Activated T-cell treated with anti-CD3 and anti-CD28 coated beads for 4 hours (primary cell): Measurements from ENCODE around the gene TSPAN13.
A peak's percentile ranks its signal among the peaks of the same experiment; 100 is the strongest.

Experiments used
- DNase-seq: peaks from one replicate; pipeline ENCODE4 v3.0.0-alpha.2; 2020

Gene TSPAN13

DNA sequence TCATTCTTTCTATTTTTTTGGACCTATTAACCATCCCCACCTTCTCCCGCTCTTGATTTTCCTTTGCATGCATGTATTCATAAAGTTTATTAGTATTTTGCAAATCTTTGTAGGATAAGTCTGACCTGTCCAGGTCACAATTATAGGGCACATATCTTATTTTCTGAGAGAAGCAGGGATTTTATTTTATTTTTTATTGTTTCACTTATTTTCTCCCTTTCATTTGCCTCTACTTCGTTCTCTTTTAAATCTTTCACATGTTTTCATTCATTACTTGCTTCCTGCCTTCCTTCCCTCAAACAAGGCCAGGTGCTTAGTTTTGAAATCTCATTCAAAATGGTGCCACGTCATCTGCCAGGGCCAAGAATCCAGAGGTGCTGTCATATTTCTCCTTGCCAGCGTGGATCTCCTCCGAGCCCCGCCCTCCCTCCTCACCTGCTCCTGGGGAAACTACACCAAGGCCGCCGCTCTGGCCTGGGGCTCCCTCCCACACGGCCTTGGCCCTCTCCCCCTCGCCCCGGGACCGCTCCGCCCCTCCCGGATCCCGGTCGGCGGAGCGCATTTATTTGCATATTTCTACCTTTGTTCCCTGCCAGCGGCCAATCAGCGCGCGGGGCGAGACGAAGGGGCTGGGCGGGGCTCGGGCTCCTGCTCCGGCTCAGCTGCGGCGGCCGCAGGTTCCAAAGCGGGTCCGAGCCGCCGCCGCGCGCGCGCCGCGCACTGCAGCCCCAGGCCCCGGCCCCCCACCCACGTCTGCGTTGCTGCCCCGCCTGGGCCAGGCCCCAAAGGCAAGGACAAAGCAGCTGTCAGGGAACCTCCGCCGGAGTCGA lies at the start of gene TSPAN13:
TSPAN13 (plus strand) TSS at position 654 of the 830 bp plus-strand sequence. CDS start 213 bp downstream, outside the sequence.
- peak; percentile 14 for DNase-seq

- DNase-seq = no peak
Observed at GRCh38 chr7:16708511-16708910, 45.0 kb upstream of the TSPAN13 start.

GRCh38 chr7:16708980-16709379 lies 44.6 kb upstream of the TSPAN13 start:
- DNase-seq = no peak

- no peak for DNase-seq
Observed at GRCh38 chr7:16710651-16711050, 42.9 kb upstream of the TSPAN13 start.

DNA sequence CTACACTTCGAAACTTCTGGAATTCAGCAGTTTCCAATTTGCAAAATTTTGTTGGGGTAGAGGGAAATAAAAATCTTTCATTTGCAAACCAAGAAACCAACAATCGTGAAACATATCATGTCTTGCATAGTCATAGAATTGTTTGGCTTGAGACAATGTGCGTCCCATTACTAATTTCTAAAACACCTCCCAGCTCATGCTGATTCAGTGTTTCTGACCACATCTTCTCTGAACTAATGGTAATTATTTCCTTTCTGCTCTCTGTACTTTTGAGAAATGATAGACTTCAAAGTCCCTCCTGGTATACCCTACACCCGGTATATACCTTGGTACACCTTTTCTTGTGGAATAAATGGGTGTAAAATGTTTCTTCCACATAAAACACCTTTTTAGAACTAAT lies 41.8 kb upstream of the TSPAN13 start:
- DNase-seq = no peak

GRCh38 chr7:16712916-16713315 lies 40.6 kb upstream of the TSPAN13 start:
- DNase-seq = no peak

DNA sequence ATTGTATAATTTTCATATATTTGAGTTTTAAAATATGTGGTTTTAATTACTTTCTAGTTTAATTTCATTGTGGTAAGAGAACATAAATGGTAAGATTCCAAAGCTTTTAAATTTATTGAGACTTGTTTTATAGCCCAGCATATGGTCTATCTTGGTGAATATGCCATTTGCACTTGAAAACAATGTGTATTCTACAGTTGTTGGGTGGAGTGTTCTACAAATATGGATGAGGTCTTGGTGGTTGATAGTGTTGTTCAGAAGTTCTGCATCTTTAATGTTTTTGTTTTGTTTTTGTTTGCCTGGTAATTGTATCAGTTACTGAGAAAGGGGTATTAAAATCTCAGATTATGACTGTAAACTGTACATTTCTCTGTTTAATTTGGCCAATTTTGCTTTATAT lies 37.6 kb upstream of the TSPAN13 start:
- DNase-seq = no peak

GRCh38 chr7:16718111-16718656 lies 35.4 kb upstream of the TSPAN13 start:
- no peak for DNase-seq

- DNase-seq = no peak
Observed at GRCh38 chr7:16719699-16720098, 33.9 kb upstream of the TSPAN13 start.

- no peak for DNase-seq
Observed at GRCh38 chr7:16721541-16721940, 32.0 kb upstream of the TSPAN13 start.

DNA sequence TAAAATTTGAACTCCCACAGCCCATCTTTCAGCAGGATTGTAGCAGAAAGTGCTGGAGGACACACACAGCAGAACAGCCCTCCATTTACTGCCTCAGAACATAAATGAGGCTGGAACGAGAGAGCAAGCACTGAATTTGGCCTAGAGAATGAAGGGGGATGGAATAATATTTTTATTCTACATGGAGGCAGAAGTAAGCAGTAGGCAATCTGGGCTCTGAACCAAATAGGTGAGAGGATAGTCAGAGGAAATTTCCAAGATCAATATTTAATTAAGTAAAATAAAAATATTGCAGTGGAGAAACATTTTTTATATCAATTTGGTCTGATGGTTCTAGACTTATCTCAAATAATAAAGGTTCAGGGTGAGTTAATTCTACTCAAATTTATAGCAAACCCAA lies 29.2 kb upstream of the TSPAN13 start:
- no peak for DNase-seq

DNA sequence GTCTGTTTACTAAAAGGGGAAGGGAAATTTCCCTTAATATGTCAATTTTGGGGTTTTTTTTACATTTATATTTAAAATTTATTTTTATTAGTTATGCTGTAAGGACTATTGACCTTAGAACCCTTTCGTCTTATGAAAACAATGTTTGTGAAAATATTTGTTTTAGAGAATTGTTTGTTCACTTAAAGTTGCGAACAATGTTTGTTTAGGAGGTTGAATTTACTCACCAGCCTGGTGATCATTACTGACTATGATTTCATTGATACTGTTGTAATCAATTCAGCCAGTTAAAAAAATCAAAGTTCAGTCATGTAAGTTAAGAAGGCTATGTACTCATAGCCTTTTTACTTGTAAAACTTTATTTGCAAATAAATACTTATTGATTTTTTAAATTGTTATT lies 27.4 kb upstream of the TSPAN13 start:
- no peak for DNase-seq

GRCh38 chr7:16727736-16728135 lies 25.8 kb upstream of the TSPAN13 start:
- DNase-seq = no peak

GRCh38 chr7:16728811-16729210 lies 24.7 kb upstream of the TSPAN13 start:
- DNase-seq = no peak

DNA sequence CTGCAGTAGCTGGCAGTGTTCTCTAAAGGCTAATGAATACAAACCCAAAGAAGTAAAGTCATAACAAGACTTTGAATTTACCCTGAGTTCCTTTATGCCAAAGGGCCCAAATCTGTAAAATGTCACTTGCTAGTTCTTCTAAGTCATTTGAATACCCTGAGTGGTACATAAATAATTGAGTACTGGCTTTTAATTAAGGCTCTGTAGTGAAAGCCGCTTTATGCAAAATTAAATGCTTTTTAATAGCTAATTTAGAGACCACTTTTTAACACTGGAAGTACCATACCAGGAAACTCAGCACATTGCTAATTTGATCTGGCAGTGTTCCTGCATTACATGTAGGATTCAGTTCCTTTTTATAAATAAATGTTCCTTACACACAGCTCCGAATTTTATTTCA lies 24.0 kb upstream of the TSPAN13 start:
- no peak for DNase-seq

DNA sequence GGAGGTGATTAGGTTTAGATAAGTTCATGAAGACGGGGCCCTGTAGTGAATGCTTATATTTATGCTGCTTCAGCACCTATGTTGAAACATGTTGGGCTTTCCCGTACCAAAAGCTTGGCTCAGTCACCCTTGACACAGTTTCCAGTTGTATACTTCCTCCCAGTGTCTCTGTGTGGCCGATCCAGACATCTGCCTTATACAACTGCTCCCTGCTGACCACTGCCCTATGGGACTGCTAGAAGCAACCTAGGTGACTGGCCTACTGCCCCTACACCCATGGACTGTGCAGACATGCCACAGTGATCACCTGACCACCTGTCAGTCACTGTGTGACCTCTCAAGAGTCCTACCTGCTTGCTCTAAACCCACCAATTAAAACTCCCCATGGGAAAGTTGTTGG lies 22.6 kb upstream of the TSPAN13 start:
- DNase-seq = no peak

- DNase-seq = no peak
Observed at GRCh38 chr7:16732828-16733227, 20.7 kb upstream of the TSPAN13 start.

DNA sequence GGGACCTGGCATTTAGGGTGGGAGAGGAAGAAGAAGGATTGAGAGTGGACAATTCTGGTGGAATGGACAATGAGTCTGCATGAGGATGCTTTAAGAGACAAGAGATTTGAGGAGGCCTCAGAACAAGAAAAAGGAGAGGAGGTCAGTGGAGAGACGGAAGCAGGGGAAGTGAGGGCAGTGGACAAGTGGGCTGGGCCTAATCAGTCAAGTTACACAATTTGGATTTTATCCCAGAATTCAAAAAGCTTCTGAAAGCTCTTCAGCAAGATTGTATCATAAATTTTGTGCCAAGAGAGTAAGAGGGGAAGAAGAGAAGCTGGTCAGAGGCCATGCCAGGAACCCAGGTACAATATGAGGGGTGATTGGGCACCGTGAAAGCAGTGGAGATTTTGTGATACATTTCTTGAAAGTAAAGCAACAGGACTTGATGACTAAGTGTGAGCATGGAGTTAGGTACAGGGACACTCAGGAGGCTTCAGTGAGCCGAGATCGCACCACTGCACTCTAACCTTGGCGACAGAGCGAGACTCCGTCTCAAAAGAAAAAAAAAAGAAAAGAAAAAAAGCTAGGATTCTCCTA lies 19.3 kb upstream of the TSPAN13 start:
- no peak for DNase-seq

DNA sequence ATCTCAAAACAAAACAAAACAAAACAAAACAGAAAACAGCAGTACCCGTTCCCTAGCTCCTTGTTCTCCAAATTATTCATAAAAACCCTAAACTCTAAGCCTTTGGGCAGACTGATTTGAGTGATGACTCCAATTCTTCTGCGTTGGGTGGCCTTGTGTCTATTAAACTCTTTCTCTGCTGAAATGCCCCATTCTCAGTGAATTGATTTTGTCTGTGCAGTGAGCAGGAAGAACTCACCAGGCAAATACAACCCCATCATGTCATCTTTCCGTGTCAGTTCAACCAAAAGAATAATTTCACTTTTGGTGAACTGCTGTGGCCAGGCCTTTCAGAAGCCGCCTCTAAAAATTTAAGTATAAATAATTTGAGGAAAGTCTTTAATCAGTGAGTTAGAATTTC lies 18.5 kb upstream of the TSPAN13 start:
- no peak for DNase-seq

DNA sequence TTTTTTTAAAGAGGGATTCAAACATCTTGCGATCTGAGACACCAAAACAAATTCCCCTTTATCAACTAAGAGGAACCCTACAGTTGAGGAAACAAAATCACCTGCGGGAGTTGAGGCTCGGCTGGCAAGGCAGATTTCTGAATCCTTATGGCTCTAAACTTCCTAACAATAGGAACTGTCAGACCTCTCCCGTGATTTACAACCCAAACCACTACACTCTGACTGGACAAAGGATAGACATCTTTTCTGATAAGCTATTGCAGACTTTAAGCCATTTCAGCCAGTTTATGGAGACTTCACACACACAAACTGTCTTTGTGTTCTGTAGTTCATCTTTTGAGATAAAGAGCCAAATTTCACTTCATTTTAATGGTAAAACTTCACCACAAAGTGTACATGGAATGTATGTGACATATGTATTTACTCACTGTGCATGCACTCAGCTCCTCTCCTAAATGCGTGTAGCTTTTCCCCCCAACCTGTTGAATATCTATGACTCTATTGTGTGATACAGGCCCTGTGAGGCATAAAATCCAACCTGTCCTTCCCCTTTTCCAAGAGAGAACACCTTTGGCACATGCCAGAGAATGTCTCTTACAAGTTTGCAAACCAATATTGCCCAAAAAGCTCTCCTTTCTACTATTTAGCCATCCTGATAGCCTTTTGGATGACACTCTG lies 15.4 kb upstream of the TSPAN13 start:
- no peak for DNase-seq

GRCh38 chr7:16739863-16740622 lies 13.5 kb upstream of the TSPAN13 start:
- no peak for DNase-seq

DNA sequence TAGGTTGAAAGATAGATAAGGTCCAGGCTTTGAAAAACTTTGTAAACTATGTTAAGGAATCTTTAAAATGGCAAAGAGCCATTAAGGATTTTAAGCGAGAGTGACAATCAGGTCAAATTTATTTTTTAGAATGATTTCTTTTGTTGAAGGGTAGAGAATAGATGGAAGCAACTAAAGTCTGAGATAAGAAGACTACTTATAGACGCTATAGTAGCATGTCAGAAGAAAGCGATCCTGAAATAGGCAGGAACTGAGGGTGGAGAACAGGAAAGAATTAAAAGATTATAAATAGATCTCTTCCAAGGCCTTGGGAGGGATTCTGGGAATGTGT lies 13.0 kb upstream of the TSPAN13 start:
- no peak for DNase-seq

GRCh38 chr7:16740996-16741395 lies 12.6 kb upstream of the TSPAN13 start:
- no peak for DNase-seq
